HG02571 (cell line): ENCODE measurements around the gene MDK.
A peak's percentile ranks its signal among the peaks of the same experiment; 100 is the strongest.

Experiments used
- ATAC-seq: cut with Tn5 transposase; IDR thresholded peaks from one replicate; pipeline ENCODE4 v1.9.1; 2021; ENCODE audit warnings: mild to moderate bottlenecking, moderate library complexity; ENCODE audit not compliant: unreplicated experiment

The MDK gene

DNA sequence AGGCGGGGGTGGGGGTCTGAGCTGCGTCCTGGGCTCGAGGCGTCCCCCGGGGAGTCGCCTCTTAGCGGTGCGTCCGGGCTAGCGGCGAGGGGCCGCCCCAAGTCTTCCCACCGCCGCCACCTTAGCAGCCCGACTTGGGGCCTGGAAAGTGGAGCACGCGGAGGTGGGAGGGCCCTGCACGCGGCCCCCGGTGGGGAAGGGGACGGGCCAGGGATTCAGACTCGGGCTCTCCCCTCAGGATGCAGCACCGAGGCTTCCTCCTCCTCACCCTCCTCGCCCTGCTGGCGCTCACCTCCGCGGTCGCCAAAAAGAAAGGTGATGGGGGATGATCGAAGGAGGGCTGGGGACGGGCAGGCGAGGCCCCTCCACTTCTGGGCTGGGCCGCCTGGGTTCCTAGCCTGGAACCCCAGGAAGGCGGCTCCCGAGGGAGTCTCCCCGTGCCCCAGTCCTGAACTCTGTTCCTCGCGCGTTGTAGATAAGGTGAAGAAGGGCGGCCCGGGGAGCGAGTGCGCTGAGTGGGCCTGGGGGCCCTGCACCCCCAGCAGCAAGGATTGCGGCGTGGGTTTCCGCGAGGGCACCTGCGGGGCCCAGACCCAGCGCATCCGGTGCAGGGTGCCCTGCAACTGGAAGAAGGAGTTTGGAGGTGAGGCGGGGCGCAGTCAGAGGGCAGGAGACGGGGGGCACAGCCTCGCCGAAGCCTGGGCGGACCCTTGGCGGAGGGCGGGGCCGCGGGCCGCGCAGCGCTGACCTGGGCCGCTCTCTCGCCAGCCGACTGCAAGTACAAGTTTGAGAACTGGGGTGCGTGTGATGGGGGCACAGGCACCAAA, 563 bp downstream of the MDK start:
- no peak for ATAC-seq

DNA sequence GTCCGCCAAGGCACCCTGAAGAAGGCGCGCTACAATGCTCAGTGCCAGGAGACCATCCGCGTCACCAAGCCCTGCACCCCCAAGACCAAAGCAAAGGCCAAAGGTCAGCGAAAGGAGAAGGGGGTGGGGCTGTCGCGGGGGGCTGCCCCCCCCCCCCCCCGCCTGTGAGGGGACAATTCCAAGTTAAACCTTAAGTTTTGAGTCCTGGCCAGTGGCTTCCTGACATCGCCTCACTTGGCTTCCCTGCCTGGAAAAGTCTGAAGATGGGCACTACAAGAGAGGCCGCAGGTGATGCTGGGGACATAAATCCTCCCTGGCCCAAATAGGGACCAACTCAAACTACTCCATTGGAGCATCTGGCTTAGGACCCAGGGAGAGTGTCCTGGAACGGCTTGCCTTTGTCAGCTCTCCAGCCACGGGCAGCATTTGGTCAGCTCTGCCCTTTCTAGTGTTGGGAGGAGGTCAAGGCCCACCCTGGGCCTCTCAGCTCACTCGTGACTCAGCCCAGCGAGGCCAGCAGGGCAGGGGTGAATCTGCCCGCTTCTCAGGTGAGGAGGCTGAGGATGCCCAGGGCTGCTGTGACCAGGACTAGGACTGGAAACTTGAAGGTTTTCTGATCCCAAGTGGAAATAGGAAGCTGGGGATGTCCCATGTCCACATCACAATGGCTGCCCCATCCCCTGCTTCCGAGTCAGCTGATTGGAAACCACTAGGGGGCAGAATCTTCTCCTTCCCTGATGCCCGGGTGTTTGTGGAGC, 1.4 kb downstream of the MDK start:
- no peak for ATAC-seq

DNA sequence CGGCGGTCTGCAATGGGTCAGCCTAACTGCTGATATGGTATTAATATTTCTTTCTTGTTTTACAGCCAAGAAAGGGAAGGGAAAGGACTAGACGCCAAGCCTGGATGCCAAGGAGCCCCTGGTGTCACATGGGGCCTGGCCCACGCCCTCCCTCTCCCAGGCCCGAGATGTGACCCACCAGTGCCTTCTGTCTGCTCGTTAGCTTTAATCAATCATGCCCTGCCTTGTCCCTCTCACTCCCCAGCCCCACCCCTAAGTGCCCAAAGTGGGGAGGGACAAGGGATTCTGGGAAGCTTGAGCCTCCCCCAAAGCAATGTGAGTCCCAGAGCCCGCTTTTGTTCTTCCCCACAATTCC, 1.9 kb downstream of the MDK start:
- no peak for ATAC-seq

DNA sequence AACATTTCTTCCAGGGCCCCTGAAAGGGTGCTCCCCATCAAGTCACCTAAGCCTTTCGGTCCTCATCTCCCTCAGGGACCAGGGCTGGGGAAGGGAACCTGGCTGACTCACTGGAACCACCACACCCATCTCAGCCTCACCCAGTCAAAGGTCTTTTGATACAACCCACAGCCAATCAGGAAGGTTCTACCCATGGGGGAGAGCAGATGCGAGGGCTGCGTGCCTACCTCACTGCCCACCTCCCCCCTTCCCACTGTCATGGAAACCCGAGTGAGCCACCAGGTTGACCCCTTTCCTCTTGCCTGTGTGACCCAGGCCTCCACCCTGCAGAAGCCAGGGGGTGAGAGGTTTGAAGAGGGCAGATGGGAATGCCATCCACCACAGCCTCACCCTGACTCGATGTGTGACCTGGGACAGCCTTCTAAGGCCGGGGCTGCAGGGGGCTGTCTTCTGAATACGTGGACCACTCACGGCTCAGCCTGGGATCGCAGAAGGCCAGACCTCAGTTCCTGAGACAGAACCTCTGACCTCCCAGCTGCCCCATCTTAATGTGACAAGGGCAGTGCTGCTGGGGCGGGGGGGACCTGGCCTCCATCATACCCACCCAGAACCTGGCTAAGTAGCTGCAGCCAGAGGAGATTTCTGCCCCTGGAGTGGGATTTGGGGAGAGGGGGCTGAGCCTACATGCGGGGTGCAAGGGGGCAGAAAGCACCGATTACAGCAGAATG, 2.7 kb downstream of the MDK start:
- no peak for ATAC-seq

DNA sequence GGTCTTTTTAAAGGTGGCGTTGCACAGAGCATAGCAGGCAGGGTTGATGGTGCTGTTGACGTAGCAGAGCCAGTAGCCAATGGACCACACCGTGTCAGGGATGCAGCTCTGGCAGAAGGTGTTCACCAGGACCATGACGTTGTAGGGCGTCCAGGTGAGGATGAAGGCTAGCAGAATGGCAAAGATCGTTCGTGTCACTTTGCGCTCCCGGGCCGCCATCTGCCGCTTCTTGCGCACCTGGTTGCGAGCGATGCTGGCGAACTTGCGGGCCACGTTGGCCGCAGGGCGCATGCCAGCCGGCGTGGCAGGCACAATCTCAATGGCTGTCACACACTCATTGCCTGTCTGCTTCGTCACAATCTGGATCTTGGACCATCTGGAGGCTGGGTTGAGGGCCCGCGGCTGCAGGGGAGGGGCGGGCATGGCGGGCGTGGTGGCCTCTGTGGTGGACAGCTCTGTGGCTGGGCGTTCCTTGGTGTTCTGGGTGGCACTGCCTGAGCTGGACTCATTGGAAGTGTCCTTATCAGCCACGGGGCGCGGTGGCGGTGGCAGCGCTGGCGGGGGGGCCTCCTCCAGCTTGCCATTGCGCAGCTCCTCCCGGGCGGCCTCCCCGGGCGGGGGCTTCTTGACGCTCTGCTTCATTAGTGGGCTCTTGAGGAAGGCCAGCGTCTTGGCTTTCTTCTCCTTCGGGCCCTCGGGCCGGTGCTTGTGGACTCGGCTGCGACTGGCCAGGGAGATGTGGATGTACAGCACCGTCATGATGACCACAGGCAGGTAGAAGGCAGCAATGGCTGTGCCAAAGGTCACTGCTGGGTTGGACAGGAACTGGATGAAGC, 3.9 kb downstream of the MDK start:
- no peak for ATAC-seq

DNA sequence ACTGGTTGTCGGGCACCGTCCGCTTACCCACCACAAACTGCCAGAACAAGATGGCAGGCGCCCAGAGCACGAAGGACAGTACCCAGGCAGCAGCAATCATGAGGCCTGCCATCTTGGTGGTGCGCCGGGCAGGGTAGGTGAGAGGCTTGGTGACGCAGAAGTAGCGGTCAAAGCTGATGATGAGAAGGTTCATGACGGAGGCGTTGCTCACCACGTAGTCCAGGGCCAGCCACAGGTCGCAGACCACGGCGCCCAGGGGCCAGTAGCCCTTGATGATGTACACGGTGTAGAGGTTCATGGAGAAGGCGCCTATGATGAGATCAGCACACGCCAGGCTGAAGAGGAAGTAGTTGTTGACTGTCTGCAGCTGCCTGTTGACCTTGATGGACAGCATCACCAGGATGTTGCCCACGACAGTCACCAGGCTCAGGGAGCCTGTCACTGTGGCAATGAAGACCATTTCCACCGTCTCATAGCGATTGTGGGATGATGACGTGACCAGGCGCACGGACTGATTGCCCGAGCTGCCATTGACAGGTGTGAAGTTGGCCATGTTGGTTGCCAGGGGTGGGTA, 4.6 kb downstream of the MDK start:
- ATAC-seq: no peak

DNA sequence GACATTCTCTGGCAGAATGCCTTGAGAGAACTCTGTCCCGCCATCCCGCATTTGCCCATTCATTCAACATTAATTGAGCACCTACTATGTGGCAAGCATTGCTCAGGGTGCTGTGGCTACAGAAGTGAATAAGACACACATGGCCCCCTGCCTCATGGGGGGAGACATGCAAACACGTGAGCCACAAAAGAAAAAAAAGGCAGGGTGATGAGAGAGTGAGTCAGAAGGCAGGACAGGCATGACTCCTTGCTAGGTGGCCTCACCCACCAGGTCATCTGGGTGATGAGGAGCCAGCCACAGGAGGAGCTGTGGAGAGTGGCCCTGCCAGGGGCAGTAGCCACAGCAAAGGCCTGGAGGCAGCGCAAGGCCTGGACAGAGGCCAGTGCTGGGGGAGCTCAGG, 5.2 kb downstream of the MDK start:
- ATAC-seq: no peak

DNA sequence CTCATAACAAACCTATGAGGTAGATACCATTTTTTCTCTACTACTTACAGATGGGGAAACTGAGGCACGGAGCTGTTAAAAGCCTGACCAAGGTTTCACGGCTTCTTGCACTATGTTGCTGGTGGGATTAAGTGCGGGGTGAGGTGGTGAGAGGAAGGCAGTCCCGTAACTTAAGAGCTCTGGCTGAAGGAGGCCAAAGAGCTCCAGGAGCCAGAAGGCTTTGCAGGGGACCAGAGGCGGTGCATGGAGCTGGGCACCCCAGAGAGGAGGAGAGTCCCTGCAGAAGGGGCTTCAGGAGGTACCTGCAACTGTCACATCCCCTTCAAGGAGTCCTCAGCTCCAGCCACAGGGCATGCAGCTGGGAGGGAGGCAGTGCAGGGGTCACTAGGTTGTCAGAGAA, 6.0 kb downstream of the MDK start:
- no peak for ATAC-seq

DNA sequence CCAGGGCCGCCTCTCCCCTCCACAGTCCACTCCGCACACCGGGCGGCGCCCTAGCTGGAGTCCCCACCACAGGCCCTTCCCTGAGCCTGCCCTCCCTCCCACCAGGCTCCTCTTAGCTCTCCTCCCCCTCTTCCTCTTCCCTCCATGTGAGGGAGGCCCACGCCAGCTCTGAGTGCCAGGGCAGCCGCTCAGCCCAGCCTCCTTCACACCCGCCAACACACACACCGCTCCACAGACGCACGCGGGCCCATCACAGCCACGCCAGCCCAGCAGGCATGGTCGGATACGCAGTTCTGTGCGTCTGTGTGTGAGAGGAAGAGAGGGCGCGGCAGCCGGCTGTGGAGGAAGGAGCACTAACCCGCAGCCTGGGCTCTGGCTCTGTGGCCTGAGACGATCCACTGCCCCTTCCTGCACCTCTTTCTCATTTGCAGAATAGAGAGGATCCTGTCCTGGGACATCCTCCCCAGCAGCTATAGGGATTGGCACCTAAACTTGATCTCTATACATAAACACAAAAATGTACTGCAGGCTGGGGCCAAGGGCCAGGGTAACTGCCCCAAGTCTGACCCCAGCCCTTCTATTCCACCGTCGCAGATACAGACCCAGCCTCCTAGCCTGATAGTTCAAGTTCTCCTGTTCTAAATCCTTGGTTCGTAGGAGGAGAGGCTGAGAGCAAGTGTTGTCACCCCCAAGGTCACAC, 6.6 kb downstream of the MDK start:
- no peak for ATAC-seq

DNA sequence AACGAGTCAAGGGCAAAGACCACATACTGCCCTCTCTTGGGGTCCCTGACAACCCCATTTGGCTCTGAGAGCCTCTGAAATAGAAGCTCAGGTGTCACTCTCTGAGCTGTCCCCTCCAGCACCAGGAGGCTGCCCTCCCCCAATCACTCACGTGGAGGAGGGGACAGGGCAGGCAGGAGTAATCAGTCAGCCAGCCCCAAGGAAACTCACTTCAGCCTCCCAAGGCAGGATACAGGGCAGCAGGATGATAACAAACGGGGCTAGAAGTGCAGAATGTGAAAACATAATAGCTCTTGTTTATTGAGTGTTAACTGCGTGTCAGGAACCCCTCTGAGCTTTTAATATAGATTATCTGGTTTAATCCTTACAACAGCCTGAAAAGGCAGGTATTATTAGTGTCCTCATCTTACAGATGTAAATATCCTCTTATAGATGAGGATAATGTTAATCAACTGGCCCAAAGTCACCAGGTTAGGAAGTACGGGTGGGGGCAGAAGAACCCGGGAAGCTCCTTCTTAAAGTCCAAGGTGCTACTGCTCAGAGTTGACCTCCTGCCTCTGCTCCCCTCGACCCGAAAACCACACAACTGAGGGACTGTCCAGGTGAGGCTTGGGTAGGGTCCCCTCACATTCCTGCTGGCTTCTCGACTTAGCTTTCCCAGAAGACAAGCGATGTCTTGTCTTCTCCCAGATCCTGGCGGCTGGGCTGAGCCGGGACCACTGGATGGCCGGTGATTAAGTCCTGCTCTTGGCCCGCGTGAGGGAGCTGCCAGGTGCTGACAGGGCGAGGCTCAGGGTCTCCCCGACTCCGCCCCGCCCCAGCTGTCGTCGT, 7.4 kb downstream of the MDK start:
- no peak for ATAC-seq

DNA sequence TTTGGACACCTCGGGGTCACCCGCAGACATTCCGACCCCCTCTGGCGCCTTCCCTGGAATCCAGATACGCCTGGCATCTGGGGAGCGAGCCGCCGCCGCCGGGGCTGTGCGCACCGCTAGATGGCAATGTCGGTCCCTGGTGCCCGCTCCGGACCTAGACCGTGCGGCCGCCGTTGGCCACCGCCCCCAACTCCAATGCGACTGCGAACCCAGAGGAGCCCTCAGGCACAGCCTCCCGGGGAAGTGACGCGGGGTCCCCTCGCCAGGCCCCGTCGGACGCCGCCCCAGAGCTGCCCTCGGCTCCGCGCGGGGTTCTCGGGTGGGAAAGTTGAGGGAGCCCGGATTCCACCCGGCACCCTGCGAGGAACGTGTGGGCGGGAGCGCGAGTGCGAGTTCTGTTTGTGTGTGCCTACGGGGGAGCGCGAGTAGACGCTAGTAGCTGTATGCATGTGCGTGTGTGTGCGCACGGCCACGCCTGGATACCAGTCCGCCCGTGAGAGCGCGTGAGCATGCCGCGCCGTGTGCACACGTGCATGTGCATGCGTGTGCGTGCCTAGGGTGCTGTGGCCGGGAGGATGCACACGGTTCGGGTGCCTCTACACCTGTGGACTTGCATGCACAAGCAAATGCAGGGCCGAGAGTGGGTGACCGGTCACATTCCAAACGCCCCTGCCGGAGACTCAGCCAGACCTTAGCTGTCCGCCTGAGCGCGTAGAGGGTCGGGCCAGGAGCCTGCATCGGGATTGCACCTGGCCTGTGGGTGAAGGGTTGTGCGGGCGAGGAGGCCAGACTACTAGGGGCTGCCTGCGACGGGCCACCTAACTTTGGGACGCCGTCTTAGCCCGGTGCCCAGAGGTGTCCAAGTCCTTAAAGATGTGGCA, 8.2 kb downstream of the MDK start:
- ATAC-seq: no peak

DNA sequence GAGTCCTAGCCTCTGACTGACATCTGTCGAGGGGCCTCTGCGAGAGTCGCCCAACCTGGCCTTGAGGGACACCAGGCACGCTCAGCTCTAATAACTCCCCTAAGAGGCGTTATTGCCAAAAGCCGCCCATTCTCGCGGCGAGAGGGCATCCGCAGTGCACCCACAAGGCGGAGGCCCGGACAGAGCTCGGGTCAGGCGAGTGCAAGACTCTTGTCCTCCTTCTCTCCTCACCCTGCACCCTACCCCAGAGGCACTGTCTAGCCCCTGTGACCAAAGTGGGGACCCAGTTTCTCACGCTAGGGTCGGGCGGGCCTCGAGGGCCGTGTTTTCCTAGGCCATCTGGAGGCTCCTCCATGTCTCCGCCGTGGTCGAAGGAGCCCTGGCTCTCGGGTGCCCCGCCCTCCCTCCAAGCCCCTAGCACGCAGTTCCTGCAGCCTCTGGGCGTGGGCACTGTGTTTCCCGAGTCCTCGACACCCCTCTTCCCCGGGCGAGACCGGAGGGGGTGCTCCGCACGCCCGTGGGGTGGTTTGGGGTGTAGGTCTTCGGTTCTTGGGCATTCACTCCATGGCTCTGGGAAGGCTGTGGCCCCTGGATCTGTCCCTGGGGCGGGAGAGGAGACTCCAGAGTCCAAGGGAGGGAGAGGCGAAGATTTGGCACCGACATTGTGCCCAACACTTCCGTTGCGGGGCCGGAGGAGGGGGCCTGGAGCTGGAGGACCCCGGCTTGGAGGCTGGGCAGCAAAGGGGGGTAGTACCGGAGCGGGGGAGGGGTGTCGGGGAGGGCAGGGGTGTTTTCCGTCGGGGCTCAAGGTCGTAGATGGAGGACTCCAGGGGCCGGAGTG, 9.1 kb downstream of the MDK start:
- ATAC-seq: no peak

DNA sequence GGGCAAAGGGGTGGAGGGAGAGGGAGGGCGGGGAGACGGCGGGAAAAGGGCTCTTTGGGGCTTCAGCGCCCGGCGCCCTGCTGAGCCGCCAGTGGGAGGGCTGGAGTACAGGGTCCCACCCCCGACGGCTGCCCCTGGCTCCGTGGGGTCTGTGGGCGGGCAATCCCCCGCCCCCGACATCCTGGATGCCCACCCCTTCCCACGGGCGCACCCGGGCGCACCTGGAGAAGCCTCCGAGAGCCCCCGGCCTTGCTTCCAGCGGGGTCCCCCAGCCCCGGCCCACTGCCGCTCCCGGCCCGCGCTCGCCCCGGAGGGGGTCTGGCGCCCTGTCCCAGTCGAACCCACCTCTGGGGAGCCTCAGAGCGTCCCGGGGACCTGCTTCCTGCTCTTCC, 9.7 kb downstream of the MDK start:
- ATAC-seq: no peak

DNA sequence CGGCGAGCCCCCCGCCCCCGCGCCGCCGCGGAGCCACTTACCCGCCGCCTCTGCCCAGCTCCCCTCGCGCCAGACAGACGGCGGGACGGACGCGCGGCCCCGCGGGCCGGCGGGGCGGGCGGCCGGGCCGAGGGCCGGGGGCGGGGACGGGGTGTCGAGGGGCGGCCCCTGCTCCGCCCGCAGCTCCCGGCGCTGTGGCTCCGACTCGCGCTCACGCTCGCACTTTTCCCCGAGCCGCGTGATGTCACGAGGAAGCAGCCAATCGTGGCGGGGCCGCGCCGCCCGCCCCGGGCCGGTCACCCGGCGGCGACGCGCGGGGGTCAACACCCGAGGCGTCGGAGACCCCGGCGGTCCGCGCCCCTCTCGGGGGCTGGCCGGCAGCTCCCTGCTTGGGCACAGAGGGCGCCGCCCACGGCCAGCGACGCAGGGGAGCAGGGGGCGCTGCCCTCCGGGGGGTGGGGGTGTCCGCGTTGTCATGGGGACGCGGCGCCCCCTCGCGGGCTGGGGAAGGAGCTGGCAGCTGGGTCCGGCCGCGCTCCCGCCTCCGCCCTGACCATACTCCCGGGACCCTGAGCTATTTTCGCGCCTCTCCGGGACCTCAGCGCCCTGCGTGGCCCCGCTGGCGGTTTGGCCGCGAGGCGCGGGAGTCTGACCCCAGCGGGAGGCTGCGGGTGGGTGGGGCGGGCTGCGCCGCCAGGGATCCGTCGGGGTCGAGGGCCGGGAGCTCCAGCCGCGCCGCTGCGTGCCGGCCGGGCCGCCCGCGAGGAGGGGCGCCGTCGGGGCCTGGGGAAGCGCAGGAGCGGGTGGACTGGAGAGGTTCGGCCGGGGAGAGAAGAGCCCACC, 10.3 kb downstream of the MDK start, which contains the start of gene CHRM4:
Gene CHRM4, minus strand, starts transcription at position 199 of the 843 bp plus-strand sequence. CDS start 5,219 bp downstream, outside the sequence.
- ATAC-seq: no peak

DNA sequence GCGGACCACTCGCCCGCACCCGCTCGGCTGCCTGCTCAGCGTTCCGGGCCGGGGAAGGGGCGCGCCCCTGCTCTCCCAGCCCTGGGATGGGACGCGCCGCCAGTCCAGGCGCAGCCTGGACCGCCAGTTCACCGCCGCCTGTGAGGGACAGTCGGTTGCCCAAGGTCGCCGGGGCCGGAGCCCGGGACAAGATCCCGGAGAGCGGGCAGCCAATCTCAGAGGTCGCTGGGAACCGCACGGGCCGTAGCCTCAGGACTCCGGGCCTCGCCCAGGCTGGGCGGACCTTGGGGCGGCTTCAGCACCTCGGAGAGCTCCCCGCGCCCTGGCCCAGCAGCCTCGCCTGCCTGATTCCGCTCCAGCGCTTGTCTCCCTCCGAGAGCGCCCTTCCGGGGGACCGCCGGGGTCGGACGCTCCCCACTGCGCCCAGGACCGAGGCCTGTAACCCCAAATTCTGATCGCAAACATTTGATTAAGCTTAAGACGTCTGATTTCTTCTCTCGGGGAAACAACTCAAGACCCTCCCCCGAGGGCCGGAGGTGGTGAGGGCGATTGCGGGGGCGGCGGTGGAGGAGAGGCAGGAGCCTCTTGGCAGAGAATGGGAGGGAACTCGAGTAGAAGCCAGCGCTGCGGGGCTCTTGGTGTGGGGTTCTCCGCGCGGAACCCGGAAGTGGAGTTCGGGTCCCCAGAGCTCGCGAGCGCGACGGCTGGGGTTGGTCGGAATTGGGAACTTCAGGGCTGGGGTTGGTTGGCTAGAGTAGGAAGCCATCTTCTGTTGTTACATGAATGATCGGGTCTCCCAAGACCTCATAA, 11.2 kb downstream of the MDK start:
- ATAC-seq: peak; percentile 71
